ACHN (cell line): ENCODE data around the gene C3orf52.
A peak's percentile ranks its signal among the peaks of the same experiment; 100 is the strongest.

Experiments used
- DNase-seq: peaks from one replicate; pipeline ENCODE4 v3.0.0-alpha.2; 2015
- in situ Hi-C: cut with HindIII; loops from 2 replicates; pipeline ENCODE4 v1.10.0; 2017; ENCODE audit warnings: low sequenced_read_pairs, low pct_ligation_motif_present, low pct_unique_long_range_greater_than_20kb

Gene C3orf52

DNA sequence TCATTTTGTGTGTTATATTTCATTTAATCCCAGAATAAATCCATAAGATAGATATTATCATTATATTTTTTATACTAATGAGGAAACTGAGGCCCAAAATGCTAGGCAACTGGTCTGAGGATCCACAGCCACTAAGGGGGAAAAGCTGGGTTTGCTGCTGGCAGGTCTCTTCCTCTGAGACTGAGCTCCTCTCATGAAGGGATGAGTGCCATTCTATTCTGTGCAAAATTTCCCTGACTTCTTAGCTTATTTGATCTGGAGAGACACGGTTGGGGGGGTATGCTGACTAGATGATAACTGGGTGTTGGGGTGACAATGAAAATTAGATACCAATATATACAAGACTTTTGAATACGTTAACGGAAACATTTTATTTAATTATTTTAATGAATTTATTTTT, 44.9 kb downstream of the C3orf52 start:
- in situ Hi-C loops: no loop called here

GRCh38 chr3:112132088-112132487, 45.9 kb downstream of the C3orf52 start:
- in situ Hi-C loops: no loop called here
- no peak for DNase-seq

More for the DNA sequence above, 44.9 kb downstream of the C3orf52 start:
- no peak for DNase-seq

- in situ Hi-C loops: no loop called here
- no peak for DNase-seq
Observed at GRCh38 chr3:112132554-112132953, 46.4 kb downstream of the C3orf52 start.

GRCh38 chr3:112132975-112133448, 46.8 kb downstream of the C3orf52 start, which contains the start of gene GCSAM:
Gene GCSAM (minus strand): TSS chr3:112133248. CDS start chr3:112133120, 128 bp downstream.
- in situ Hi-C loops: no loop called here
- no peak for DNase-seq

- no peak for DNase-seq
- in situ Hi-C loops: no loop called here
Observed at GRCh38 chr3:112133626-112134334, 47.6 kb downstream of the C3orf52 start.

DNA sequence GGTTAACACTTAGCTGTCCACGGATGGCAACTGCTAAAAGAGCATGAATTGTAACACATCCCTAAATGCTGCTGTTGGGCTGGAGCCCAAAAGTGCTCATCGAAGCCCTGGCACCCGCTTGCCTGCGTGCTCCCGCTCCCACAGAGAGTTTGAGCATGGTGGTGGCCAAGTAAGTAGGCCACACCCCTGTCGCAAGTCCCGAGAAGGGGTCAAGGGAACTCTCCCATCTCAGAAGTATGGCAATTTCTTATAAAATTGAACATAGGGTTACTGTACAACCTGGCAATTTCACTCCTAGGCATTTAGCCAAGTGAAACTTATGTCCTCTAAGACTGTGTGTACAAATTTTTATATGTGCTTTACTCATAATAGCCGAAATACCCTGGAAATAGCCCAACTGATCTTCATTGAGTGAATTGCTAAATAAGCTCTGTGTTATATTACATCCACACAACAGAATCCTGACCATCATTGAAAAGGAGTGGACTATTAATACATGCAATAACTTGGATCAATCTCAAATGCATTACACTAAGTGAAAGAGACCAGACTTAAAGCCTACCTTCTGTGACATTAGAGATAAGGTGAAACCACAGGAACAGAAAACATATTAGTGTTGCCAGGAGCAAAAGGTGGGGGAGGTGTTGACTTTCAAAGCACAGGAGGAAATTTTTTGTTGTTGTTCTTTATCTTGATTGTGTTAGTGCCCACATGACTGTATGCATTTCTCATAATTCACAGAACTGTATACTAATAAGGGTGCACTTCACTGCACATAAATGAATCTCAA, 48.3 kb downstream of the C3orf52 start:
- no peak for DNase-seq
- in situ Hi-C loops: no loop called here

- no peak for DNase-seq
- in situ Hi-C loops: no loop called here
Observed at GRCh38 chr3:112136046-112136445, 49.9 kb downstream of the C3orf52 start.

DNA sequence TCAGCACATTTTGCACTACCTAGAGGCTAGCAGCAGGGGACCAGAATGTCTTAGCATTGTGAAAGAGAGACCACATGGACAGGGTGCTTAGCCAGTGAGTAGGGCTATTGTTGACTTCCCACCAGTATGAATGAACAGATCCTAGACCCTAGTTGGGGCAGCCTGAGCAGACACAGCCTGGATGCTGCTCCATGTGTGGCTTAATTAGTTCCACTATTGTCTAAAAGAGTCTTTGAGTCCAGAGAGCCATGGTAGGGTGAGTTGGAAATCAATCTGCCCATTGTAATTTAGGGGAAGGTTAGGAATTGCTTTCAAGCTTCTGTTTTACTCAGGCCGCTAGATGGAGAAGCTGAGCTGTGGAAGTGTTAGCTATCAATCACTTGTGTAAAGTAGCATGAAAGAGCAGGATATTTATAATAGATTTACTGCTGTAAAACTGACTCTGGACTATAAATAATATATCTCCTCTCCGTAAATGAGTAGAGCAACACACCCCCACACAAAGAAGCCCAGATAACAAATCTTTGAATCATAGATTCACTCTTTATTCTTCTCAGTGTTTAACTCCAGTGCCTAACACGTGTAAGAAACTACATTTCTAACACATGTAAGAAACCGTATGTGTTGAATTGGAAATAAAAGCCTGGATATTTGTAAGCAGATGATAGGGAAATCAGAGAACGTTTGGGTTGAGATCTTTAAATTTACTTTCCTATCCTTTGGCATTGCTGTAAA, 50.9 kb downstream of the C3orf52 start:
- in situ Hi-C loops: no loop called here
- DNase-seq: peak; percentile 49

DNA sequence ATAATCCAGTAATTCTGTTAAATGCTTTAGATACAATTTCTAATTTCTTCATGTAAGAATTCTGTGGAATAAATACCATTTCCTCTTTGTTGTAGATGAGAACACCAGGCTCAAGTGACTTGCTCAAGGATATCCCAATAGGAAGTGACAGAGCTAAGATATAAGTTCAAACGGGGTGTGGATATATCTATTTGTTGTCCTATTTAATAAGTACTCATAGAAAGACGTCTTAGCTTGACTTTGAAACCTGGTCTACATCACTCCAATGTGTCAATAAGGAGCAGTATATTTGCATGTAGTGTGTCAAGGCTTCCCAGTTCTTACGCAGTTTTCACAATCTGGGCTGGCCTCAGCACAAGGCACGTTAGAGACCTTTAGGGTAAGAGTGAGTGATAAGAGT, 51.6 kb downstream of the C3orf52 start:
- in situ Hi-C loops: no loop called here
- no peak for DNase-seq

DNA sequence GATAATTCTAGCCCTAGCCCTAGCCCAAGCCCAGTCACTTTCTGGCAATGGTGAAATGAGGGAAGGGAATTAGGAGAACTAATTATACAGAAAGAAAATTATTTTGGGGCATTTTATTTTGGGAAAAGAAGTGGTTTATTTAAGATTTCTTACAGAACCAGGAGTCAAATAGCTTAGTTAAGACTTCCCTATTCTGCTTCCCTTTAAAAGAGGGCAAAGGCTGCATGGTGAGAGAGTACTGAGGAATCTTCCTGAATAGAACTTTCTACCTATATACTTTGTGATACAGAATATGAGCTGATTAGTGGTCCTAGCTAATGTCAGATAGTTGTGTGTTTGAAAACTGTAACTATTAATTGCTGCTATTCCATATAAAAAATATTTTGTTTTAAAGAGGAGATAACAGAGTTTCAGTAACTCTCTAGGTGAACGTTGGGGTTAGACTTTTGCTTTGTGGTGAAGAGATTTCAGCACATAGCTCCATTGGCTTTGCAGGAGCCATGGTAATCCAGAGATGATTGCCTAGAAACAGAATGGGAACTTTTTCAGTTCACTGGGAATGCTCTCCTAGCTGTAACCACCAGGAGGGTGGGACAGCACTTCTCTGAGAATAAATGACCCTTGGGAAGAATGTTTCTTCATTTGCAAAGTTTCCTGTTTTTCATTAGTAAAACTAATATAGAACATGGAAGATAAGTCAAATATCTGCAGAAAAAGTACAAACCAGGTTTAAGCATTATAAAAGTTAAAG, 52.2 kb downstream of the C3orf52 start:
- DNase-seq: no peak
- in situ Hi-C loops: no loop called here

DNA sequence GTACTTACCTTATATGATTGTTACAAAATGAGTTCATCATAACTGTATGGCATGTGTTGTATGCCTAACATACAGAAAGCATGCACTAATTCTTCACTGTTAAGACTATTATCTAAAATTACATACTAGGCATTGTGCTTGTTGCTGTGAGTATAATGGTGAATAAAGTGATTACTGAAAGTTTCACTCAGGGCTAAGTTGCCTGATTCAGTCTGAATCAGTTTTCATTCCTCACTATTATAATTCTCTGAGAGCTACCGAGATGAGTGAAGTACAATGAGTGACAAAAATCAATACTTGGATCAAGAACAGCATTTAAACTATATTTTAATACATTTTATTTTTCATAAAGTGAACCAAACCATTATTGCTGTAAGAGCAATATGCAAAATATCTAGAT, 54.4 kb downstream of the C3orf52 start:
- DNase-seq: no peak
- in situ Hi-C loops: no loop called here

DNA sequence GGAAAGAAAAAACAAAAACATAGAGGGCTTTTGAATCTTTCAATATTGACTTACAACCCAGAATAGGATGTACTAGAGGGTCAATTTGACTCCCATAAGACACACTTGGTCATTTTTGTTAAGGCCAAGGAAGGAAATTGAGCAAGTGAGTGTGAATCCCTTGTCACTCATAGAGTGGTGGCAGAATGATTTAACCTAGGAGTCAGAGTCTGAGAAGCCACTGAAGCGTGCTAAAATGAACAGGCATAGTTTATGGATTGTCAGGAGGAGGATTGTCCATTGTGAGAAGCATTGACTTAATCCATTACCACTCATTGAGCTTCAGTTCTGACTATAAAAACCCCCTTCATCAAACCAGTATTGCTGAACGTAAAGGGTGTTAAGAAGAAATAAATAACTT, 55.1 kb downstream of the C3orf52 start:
- no peak for DNase-seq
- in situ Hi-C loops: no loop called here

- no peak for DNase-seq
- in situ Hi-C loops: no loop called here
Observed at GRCh38 chr3:112143251-112143650, 57.1 kb downstream of the C3orf52 start.

DNA sequence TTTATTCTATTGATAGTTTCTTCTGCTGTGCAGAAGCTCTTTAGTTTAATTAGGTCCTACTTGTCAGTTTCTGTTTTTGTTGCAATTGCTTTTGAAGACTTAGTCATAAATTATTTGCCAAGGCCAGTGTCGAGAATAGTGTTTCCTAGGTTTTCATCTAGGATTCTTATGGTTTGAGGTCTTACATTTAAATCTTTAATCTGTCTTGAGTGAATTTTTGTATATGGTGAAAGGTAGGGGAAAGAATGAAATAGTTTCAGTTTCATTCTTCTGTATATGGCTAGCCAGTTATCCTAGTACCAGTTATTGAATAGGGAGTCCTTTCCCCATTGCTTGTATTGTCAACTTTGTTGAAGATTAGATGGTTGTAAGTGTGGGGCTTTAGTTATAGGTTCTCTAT, 57.5 kb downstream of the C3orf52 start:
- in situ Hi-C loops: no loop called here
- no peak for DNase-seq

DNA sequence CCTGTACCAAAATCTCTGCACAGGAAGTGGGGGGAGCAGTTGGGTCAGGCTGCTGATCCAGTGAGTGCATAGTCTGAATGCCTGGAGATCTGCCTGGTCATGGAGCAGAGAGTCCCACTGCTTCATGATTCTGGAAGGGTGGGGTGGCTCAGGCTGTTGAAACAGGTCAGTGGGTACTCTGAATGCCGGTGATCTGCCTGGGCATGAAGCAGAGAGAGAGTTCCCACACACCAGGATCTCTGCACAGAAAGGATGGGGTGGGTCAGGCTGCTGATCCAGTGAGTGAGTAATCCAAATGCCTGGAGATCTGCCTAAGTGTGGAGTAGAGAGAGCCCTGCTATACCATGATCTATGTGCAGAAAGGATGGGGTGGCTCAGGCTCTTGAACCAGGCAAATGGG, 62.9 kb downstream of the C3orf52 start:
- DNase-seq: no peak
- in situ Hi-C loops: no loop called here

DNA sequence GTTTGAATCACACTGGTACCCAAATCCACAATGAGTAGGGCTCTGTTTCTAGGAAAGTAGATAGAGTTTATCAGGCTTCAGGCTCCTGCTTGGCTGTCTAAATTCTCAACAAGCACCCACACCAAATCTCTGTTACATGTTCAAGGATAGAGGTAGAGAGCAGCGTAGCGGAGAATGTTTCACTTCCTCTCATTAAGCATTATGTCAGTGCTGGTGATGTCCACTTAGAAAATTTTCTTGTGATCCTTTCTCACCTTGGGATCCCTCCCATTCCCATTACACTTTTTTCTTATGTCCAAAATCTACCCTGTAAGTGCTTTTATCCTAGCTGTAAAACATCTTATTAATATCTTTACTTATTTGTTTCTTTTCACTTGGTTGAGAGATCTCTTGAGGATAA, 81.6 kb downstream of the C3orf52 start:
- in situ Hi-C loops: no loop called here
- no peak for DNase-seq
